Panc1 (cell line): ENCODE results near the gene PANK4.

Experiments
- TF ChIP-seq, protein P1 (sequence below): fragments of 450-650 bp; IDR thresholded peaks from 2 replicates; pipeline ENCODE4 v1.5.1; 2017; ENCODE audit warnings: mild to moderate bottlenecking
- TF ChIP-seq, protein P2 (sequence below), 2 experiments: IDR thresholded peaks; 2 replicates each; pipeline ENCODE4 v1.6.1; 2011 to 2012; ENCODE audit warnings: low read depth in 2 of 2, control low read depth in 1 of 2, low read length in 1 of 2, mild to moderate bottlenecking in 1 of 2, moderate library complexity in 1 of 2; ENCODE audit not compliant: insufficient read depth in 1 of 2

DNA sequence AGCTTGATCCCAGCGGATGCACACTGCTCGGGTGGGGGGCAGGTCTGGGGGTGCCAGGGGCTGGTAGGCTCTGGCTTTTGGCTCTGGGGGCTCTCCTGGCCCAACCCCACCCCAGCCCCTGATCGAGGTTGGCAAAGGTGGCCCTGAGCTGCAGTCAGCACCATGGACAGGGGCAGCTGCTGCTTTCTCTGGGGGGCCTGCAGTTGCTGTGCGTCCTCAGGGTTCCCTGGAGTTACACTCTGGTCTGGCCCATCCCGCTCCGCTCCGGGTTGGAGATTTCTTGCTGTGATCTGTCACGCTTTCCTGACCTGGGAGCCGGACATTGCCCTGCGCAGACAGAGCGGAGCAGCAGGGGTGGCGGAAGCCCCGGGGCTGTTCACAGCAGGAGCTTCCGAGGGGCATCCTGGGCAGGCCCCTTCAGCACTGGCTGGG lies 58.3 kb downstream of the PANK4 start:
- TF ChIP-seq, protein P1, sequence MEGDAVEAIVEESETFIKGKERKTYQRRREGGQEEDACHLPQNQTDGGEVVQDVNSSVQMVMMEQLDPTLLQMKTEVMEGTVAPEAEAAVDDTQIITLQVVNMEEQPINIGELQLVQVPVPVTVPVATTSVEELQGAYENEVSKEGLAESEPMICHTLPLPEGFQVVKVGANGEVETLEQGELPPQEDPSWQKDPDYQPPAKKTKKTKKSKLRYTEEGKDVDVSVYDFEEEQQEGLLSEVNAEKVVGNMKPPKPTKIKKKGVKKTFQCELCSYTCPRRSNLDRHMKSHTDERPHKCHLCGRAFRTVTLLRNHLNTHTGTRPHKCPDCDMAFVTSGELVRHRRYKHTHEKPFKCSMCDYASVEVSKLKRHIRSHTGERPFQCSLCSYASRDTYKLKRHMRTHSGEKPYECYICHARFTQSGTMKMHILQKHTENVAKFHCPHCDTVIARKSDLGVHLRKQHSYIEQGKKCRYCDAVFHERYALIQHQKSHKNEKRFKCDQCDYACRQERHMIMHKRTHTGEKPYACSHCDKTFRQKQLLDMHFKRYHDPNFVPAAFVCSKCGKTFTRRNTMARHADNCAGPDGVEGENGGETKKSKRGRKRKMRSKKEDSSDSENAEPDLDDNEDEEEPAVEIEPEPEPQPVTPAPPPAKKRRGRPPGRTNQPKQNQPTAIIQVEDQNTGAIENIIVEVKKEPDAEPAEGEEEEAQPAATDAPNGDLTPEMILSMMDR, result no peak
- TF ChIP-seq, protein P2, sequence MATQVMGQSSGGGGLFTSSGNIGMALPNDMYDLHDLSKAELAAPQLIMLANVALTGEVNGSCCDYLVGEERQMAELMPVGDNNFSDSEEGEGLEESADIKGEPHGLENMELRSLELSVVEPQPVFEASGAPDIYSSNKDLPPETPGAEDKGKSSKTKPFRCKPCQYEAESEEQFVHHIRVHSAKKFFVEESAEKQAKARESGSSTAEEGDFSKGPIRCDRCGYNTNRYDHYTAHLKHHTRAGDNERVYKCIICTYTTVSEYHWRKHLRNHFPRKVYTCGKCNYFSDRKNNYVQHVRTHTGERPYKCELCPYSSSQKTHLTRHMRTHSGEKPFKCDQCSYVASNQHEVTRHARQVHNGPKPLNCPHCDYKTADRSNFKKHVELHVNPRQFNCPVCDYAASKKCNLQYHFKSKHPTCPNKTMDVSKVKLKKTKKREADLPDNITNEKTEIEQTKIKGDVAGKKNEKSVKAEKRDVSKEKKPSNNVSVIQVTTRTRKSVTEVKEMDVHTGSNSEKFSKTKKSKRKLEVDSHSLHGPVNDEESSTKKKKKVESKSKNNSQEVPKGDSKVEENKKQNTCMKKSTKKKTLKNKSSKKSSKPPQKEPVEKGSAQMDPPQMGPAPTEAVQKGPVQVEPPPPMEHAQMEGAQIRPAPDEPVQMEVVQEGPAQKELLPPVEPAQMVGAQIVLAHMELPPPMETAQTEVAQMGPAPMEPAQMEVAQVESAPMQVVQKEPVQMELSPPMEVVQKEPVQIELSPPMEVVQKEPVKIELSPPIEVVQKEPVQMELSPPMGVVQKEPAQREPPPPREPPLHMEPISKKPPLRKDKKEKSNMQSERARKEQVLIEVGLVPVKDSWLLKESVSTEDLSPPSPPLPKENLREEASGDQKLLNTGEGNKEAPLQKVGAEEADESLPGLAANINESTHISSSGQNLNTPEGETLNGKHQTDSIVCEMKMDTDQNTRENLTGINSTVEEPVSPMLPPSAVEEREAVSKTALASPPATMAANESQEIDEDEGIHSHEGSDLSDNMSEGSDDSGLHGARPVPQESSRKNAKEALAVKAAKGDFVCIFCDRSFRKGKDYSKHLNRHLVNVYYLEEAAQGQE (IDR thresholded peaks at IDR 0.05; ENCODE audit: insufficient read depth in 1 of 2, low read depth in 2 of 2, low read length in 1 of 2), result peak; percentile 99
